ENCODE data around the gene TSPYL1. TPM values are rescaled to one million over a fixed set of nuclear protein-coding genes. Genes with fewer than 3 reads are reported as not detected.

TSPYL1 gene
- polyA plus RNA-seq, 6 donors from 2014 or later = 51.5 to 94.2 (median 68.1) TPM

GRCh38 chr6:116247285-116247684, 32.4 kb downstream of the TSPYL1 start:
- H3K27me3 Mint-ChIP-seq = no peaks in the 10 kb centered on the region
- ATAC-seq (ENCODE audit: low read depth in 2 of 2) = no peak
- DNase-seq = no peak
- H3K9me3 Mint-ChIP-seq = no peaks in the 10 kb centered on the region
- peak overlapping the region in 2 of 6 donors; percentile 34 to 58 for H3K27ac Mint-ChIP-seq
- H3K4me1 Mint-ChIP-seq = peaks cover 0 to 29% (median 10%) of the 10 kb centered on the region in 3 donors
- H3K36me3 Mint-ChIP-seq = no peaks in the 10 kb centered on the region
- no peak overlapping the region for H3K4me3 Mint-ChIP-seq

GRCh38 chr6:116246089-116246488, 33.6 kb downstream of the TSPYL1 start:
- H3K4me3 Mint-ChIP-seq = no peak overlapping the region
- ATAC-seq (ENCODE audit: low read depth in 2 of 2) = no peak
- H3K4me1 Mint-ChIP-seq = peaks cover 0 to 20% (median 10%) of the 10 kb centered on the region in 3 donors
- no peak for DNase-seq
- H3K27me3 Mint-ChIP-seq = no peaks in the 10 kb centered on the region
- no peaks in the 10 kb centered on the region for H3K9me3 Mint-ChIP-seq
- no peak overlapping the region for H3K27ac Mint-ChIP-seq
- no peaks in the 10 kb centered on the region for H3K36me3 Mint-ChIP-seq

GRCh38 chr6:116244284-116244683, 35.4 kb downstream of the TSPYL1 start:
- ATAC-seq (ENCODE audit: low read depth in 2 of 2) (no peak), DNase-seq (no peak)
- Mint-ChIP-seq H3K36me3 (peaks cover 0 to 9% of the 10 kb centered on the region in 2 donors), H3K4me1 (peaks cover 0 to 10% (median 8%) of the 10 kb centered on the region in 3 donors), H3K9me3 (no peaks in the 10 kb centered on the region), H3K27ac (no peak overlapping the region), H3K27me3 (no peaks in the 10 kb centered on the region), H3K4me3 (no peak overlapping the region)

GRCh38 chr6:116239856-116240255, 39.9 kb downstream of the TSPYL1 start:
- H3K36me3 Mint-ChIP-seq = peaks cover 0 to 9% of the 10 kb centered on the region in 2 donors
- ATAC-seq (ENCODE audit: low read depth in 2 of 2) = no peak
- H3K27me3 Mint-ChIP-seq = no peaks in the 10 kb centered on the region

GRCh38 chr6:116239256-116239655, 40.5 kb downstream of the TSPYL1 start:
- Mint-ChIP-seq H3K4me1 (no peaks in the 10 kb centered on the region), H3K9me3 (no peaks in the 10 kb centered on the region), H3K36me3 (peaks cover 0 to 9% of the 10 kb centered on the region in 2 donors), H3K27ac (peak overlapping the region in 1 of 6 donors; percentile 72), H3K4me3 (no peak overlapping the region), H3K27me3 (no peaks in the 10 kb centered on the region)
- DNase-seq (no peak), ATAC-seq (ENCODE audit: low read depth in 2 of 2) (no peak)

More at GRCh38 chr6:116239856-116240255, 39.9 kb downstream of the TSPYL1 start:
- Mint-ChIP-seq H3K4me3 (no peak overlapping the region), H3K9me3 (no peaks in the 10 kb centered on the region), H3K27ac (no peak overlapping the region), H3K4me1 (no peaks in the 10 kb centered on the region)
- DNase-seq = no peak

GRCh38 chr6:116238083-116238482, 41.6 kb downstream of the TSPYL1 start:
- Mint-ChIP-seq H3K9me3 (no peaks in the 10 kb centered on the region), H3K27me3 (no peaks in the 10 kb centered on the region), H3K27ac (peak overlapping the region in 1 of 6 donors; percentile 76), H3K4me3 (no peak overlapping the region), H3K4me1 (no peaks in the 10 kb centered on the region), H3K36me3 (peaks cover 0 to 13% of the 10 kb centered on the region in 2 donors)
- DNase-seq (no peak), ATAC-seq (ENCODE audit: low read depth in 2 of 2) (no peak)

GRCh38 chr6:116234689-116235088, 45.0 kb downstream of the TSPYL1 start:
- peaks cover 0 to 6% (median 0%) of the 10 kb centered on the region in 3 donors for H3K4me1 Mint-ChIP-seq
- no peak overlapping the region for H3K27ac Mint-ChIP-seq
- H3K27me3 Mint-ChIP-seq = no peaks in the 10 kb centered on the region
- H3K4me3 Mint-ChIP-seq = no peak overlapping the region
- ATAC-seq (ENCODE audit: low read depth in 2 of 2) (no peak), DNase-seq (no peak)
- peaks cover 9 to 14% of the 10 kb centered on the region in 2 donors for H3K36me3 Mint-ChIP-seq
- no peaks in the 10 kb centered on the region for H3K9me3 Mint-ChIP-seq

GRCh38 chr6:116229287-116229913, 50.3 kb downstream of the TSPYL1 start:
- Mint-ChIP-seq H3K27me3 (no peaks in the 10 kb centered on the region), H3K4me3 (no peak overlapping the region), H3K4me1 (peaks cover 0 to 8% (median 0%) of the 10 kb centered on the region in 3 donors), H3K27ac (peak overlapping the region in 1 of 6 donors; percentile 55), H3K36me3 (peaks cover 23 to 28% of the 10 kb centered on the region in 2 donors), H3K9me3 (no peaks in the 10 kb centered on the region)
- peak in 1 of 2 donors; percentile 27 for ATAC-seq (ENCODE audit: low read depth in 2 of 2)
- DNase-seq = no peak

Other genes with a start within 250 kb of the TSPYL1 start
- gene FRK, start 219.0 kb downstream of the TSPYL1 start, polyA plus RNA-seq (ENCODE audit: low read depth in 6 of 6) = not detected
- gene NT5DC1, start 179.1 kb downstream of the TSPYL1 start, polyA plus RNA-seq (ENCODE audit: low read depth in 6 of 6) = 10 to 100 TPM; 59.0 to 94.7 (median 72.8) TPM
- under 1 TPM in 3 of 6 donors, not detected in 3; 0.12 to 0.18 (median 0.16) TPM for gene COL10A1, start 153.8 kb downstream of the TSPYL1 start, polyA plus RNA-seq (ENCODE audit: low read depth in 6 of 6)
- gene TSPYL4, start 25.9 kb downstream of the TSPYL1 start, polyA plus RNA-seq (ENCODE audit: low read depth in 6 of 6) = 10 to 100 TPM; 11.6 to 17.8 (median 14.4) TPM
- 10 to 100 TPM in 5 of 6 donors, 1 to 10 TPM in 1; 6.9 to 28.5 (median 21.2) TPM for gene DSE, start 91.0 kb upstream of the TSPYL1 start, polyA plus RNA-seq (ENCODE audit: low read depth in 6 of 6)
- gene CALHM6, start 181.4 kb upstream of the TSPYL1 start, polyA plus RNA-seq (ENCODE audit: low read depth in 6 of 6) = 1,000 to 10,000 TPM in 1 of 6 donors, 100 to 1,000 TPM in 5; 687 to 1,118 (median 783) TPM
- not detected for gene CALHM5, start 231.7 kb upstream of the TSPYL1 start, polyA plus RNA-seq (ENCODE audit: low read depth in 6 of 6)